A549 (cell line): Measurements from ENCODE around the gene EED.

Experiments
- CEBPB ChIP-seq, 2 experiments: fragments of >200 bp in 1 of 2; sonication (Bioruptor Twin) in 1 of 2; formaldehyde crosslinking in 1 of 2; IDR thresholded peaks; 2 replicates each; pipeline ENCODE4 v1.6.1; 2012 to 2016
- CTCF ChIP-seq: fragments of >200 bp; sonication (Bioruptor Twin); formaldehyde crosslinking; IDR thresholded peaks from 3 replicates; pipeline ENCODE4 v1.5.1; 2016
- FOXS1 ChIP-seq: fragments of 250-450 bp; sonication (Bioruptor Pico); IDR thresholded peaks from 2 replicates; pipeline ENCODE4 v1.5.0; 2020; ENCODE audit warnings: mild to moderate bottlenecking, moderate library complexity
- KDM1A ChIP-seq: fragments of 200-600 bp; sonication (generic); IDR thresholded peaks from 2 replicates; pipeline ENCODE4 v1.6.1; 2016; ENCODE audit warnings: low read depth, mild to moderate bottlenecking
- PHF8 ChIP-seq: fragments of 200-600 bp; sonication (generic); IDR thresholded peaks from 2 replicates; pipeline ENCODE4 v1.6.1; 2016; ENCODE audit warnings: low read depth, mild to moderate bottlenecking, antibody characterized with exemption, moderate library complexity, borderline replicate concordance
- POLR2A ChIP-seq: IDR thresholded peaks from 2 replicates; pipeline ENCODE4 v1.6.1; 2012; ENCODE audit warnings: mild to moderate bottlenecking, low read length
- REST ChIP-seq: fragments of 200-600 bp; sonication (generic); IDR thresholded peaks from 2 replicates; pipeline ENCODE4 v1.6.1; 2016; ENCODE audit warnings: antibody characterized with exemption, mild to moderate bottlenecking, moderate library complexity
- SMC3 ChIP-seq: fragments of >200 bp; sonication (Bioruptor Twin); formaldehyde crosslinking; IDR thresholded peaks from 3 replicates; pipeline ENCODE4 v1.6.1; 2018; ENCODE audit warnings: inconsistent platforms
- USF2 ChIP-seq: fragments of 450-650 bp; IDR thresholded peaks from 2 replicates; pipeline ENCODE4 v1.6.1; 2014; ENCODE audit warnings: antibody characterized with exemption

- TF ChIP-seq FOXS1 (CRISPR knock-in tag) (no peak), KDM1A (no peak), CTCF (no peak), SMC3 (no peak), CEBPB (IDR thresholded peaks at IDR 0.05) (no peak), POLR2A (no peak), USF2 (no peak), PHF8 (no peak), REST (no peak)
These were observed 17.8 kb downstream of the EED start for GRCh38 chr11:86262387-86262786.
